Upper lobe of right lung (tissue), 1 donor: ENCODE data around the gene TMEM131. TPM values are rescaled to one million over a fixed set of nuclear protein-coding genes. Genes with fewer than 3 reads are reported as not detected.

Experiments
- ATAC-seq: fragments of 200-7000 bp; cut with Tn5 transposase; one replicate; pipeline ENCODE4 v1.9.1; 2020; ENCODE audit warnings: mild to moderate bottlenecking, moderate library complexity
- DNase-seq: peaks from one replicate; pipeline ENCODE4 v3.0.0-alpha.2; 2020
- H3K27ac ChIP-seq: fragments of 200-600 bp; one replicate; pipeline ENCODE4 v1.8.0; 2022
- H3K27me3 ChIP-seq: fragments of 200-600 bp; one replicate; pipeline ENCODE4 v1.8.0; 2022; ENCODE audit warnings: mild to moderate bottlenecking
- H3K36me3 ChIP-seq: fragments of 200-600 bp; one replicate; pipeline ENCODE4 v1.8.0; 2022
- H3K4me1 ChIP-seq: fragments of 200-600 bp; one replicate; pipeline ENCODE4 v1.8.0; 2022
- H3K4me3 ChIP-seq: fragments of 200-600 bp; one replicate; pipeline ENCODE4 v1.8.0; 2022; ENCODE audit warnings: mild to moderate bottlenecking
- H3K9me3 ChIP-seq: fragments of 200-600 bp; one replicate; pipeline ENCODE4 v1.8.0; 2022
- intact Hi-C: fragments of 100-400 bp; cut with DNase I; formaldehyde crosslinking; loops from one replicate; pipeline ENCODE4 v1.11.0; 2022
- total RNA-seq: library from RNA; stranded (reverse); fragmentation: NEBNext Ultra II Directional; extraction: Animal tissue kit (Norgen Biotek cat#: 25700); gene quantifications from one replicate; pipeline ENCODE4 v1.2.1, GENCODE V29; 2021
- TF ChIP-seq, protein P1 (sequence below): fragments of 200-600 bp; IDR thresholded peaks from one replicate; pipeline ENCODE4 v1.8.0; 2022; ENCODE audit warnings: antibody characterized with exemption
- donor health status: DM: no; HTN: yes; CAD: no; lungs with severe emphysema.

Gene TMEM131
- total RNA-seq, 1 donor from 2014 or later = 43.3 TPM

DNA sequence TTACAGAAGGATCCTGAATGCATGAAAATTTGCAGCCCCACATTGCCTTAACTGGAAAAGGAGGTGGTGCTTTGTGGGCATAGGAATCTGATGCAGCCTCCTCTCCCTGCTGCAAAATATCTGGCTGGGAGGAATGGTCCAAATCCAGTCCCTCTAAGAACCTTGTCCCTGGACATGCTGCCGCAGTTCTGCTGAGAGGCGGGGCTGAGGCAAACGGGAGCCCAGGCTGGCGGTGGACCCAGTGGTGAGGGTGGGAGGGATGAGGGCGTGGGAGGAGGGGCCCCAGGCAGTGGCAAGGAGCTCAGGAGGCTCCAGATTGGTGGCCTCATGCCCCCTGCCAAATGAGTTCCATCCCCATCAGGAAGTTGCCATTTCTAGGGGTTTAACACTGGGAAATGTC lies 246.2 kb downstream of the TMEM131 start:
- intact Hi-C loops = no loop called here
- DNase-seq = no peak
- Histone ChIP-seq H3K9me3 (no peaks in the 10 kb centered on the region), H3K4me1 (no peaks in the 10 kb centered on the region), H3K27ac (no peak overlapping the region), H3K4me3 (no peak overlapping the region), H3K27me3 (no peaks in the 10 kb centered on the region), H3K36me3 (peaks cover 14% of the 10 kb centered on the region)
- no peak for ATAC-seq
- TF ChIP-seq, protein P1, sequence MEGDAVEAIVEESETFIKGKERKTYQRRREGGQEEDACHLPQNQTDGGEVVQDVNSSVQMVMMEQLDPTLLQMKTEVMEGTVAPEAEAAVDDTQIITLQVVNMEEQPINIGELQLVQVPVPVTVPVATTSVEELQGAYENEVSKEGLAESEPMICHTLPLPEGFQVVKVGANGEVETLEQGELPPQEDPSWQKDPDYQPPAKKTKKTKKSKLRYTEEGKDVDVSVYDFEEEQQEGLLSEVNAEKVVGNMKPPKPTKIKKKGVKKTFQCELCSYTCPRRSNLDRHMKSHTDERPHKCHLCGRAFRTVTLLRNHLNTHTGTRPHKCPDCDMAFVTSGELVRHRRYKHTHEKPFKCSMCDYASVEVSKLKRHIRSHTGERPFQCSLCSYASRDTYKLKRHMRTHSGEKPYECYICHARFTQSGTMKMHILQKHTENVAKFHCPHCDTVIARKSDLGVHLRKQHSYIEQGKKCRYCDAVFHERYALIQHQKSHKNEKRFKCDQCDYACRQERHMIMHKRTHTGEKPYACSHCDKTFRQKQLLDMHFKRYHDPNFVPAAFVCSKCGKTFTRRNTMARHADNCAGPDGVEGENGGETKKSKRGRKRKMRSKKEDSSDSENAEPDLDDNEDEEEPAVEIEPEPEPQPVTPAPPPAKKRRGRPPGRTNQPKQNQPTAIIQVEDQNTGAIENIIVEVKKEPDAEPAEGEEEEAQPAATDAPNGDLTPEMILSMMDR = no peak

DNA sequence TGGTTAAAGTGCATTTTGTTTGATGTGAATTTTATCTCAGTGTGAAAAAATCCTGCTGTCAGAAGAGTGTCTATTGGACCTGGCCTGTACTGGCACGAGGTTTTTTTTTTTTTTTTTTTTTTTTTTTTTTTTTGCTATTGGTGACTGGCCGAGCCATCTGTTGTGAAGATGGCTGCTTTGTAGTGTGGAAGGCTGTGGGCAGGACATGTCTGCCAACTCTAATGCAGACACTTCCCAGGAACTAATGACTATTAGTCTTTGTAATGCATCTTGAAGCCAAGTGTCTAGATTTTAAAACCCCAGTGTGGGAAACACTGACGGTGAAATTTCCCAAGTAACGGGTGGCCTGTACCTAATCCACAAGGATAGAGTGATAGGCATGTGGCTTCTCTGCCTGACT lies 248.0 kb downstream of the TMEM131 start:
- no peak overlapping the region for H3K4me3 ChIP-seq
- H3K4me1 ChIP-seq = no peaks in the 10 kb centered on the region
- H3K27me3 ChIP-seq = no peaks in the 10 kb centered on the region
- H3K27ac ChIP-seq = no peak overlapping the region
- peaks cover 10% of the 10 kb centered on the region for H3K36me3 ChIP-seq
- TF ChIP-seq, protein P1 = no peak
- intact Hi-C loops = no loop called here
- no peak for ATAC-seq
- H3K9me3 ChIP-seq = no peaks in the 10 kb centered on the region
- DNase-seq = no peak

DNA sequence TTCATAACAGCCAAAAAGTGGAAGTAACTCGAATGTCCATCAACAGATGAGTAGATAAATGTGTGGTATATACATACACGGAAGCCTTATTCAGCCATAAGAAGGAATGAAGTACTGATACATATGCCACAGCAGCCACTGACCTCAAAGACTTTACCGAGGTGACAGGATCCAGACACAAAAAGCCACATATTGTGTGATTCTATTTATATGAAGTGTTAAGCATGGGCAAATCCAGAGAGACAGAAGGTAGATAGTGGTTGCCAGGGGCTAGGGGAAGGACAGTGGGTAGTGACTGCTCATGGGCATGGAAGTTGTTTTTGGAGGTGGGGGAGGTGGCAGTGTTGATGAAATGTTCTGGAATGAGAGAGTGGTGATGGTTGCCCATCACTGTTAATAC lies 248.5 kb downstream of the TMEM131 start:
- H3K36me3 ChIP-seq = peaks cover 10% of the 10 kb centered on the region
- no peaks in the 10 kb centered on the region for H3K4me1 ChIP-seq
- ATAC-seq (no peak), DNase-seq (no peak)
- intact Hi-C loops = no loop called here
- no peak overlapping the region for H3K27ac ChIP-seq
- H3K4me3 ChIP-seq = no peak overlapping the region
- TF ChIP-seq, protein P1 = no peak
- H3K27me3 ChIP-seq = no peaks in the 10 kb centered on the region
- no peaks in the 10 kb centered on the region for H3K9me3 ChIP-seq

DNA sequence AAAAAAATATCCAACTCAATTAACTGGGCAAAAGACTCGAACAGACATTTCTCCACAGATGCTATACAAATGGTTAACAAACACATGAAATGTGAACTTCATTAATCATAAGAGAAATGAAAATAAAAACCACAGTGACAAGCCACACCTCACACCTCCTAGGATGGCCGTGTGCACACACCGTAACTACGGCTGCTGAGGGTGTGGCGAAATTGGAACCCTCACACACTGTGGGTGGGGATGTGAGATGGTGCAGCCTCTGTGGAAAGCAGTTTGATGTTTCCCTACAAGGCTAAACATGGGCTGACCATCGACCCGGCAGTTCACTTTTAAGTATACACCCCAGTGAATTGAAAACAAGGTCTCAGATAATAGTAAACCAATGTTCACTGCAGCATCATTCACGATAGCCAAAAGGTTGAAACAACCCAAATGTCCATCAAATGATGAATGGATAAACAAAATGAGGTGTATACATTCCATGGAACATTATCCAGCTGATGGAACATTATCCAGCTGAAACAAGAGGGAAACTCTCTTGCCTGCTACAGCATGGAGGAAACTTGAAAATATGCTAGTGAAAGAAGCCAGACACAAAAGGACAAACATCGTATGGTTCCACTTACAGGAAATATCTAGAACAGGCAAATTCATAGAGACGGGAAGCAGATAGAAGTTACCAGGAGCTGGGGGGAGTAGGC lies 250.1 kb downstream of the TMEM131 start:
- no peaks in the 10 kb centered on the region for H3K27me3 ChIP-seq
- no peaks in the 10 kb centered on the region for H3K9me3 ChIP-seq
- ATAC-seq = peak; percentile 49
- H3K4me3 ChIP-seq = no peak overlapping the region
- H3K4me1 ChIP-seq = no peaks in the 10 kb centered on the region
- no peaks in the 10 kb centered on the region for H3K36me3 ChIP-seq
- intact Hi-C loops = no loop called here
- TF ChIP-seq, protein P1 = no peak
- H3K27ac ChIP-seq = no peak overlapping the region
- DNase-seq = no peak

DNA sequence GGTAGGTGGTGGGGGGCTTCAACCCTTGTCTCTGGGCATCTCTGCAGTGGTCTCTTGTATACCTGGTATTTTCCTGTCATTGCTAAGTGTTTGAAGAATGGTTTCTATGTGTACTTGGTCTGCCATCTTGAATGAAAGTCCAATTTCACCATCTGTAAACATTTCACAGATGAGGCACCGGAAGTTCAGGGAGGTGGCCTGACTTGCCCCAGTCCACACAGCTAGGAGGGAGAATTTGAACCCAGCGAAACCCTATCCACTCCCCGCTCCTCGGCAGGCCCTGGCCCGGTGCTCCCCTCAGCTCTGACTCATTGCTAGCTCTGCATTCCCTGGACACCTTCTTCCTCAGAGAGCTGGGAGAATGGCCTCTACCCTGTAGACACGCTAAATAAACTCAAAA lies 251.8 kb downstream of the TMEM131 start:
- H3K27me3 ChIP-seq = no peaks in the 10 kb centered on the region
- H3K27ac ChIP-seq = no peak overlapping the region
- no peak for DNase-seq
- H3K9me3 ChIP-seq = no peaks in the 10 kb centered on the region
- no peaks in the 10 kb centered on the region for H3K36me3 ChIP-seq
- TF ChIP-seq, protein P1 = no peak
- no peak overlapping the region for H3K4me3 ChIP-seq
- ATAC-seq = no peak
- intact Hi-C loops = no loop called here
- H3K4me1 ChIP-seq = no peaks in the 10 kb centered on the region
